GM19372 (cell line): ENCODE results near the gene HCAR3.
"Not testable (repeated sequence)": the region's sequence is repeated elsewhere in the genome, so short reads cannot be mapped to it uniquely, and the experiment has no call there.

Experiments used
- ATAC-seq: cut with Tn5 transposase; IDR thresholded peaks from one replicate; pipeline ENCODE4 v1.9.1; 2021; ENCODE audit warnings: mild to moderate bottlenecking, low read depth, moderate library complexity; ENCODE audit not compliant: unreplicated experiment

HCAR3 gene

GRCh38 chr12:122716658-122717057, at the start of gene HCAR3:
TSS of gene HCAR3 (minus strand) at chr12:122716811. CDS start at chr12:122716737, 74 bp downstream.
- ATAC-seq = not testable (repeated sequence)

GRCh38 chr12:122757568-122757967, 41.0 kb upstream of the HCAR3 start:
- no peak for ATAC-seq

- no peak for ATAC-seq
Measured at GRCh38 chr12:122754790-122755189, 38.2 kb upstream of the HCAR3 start.

GRCh38 chr12:122753319-122753650, 36.7 kb upstream of the HCAR3 start:
- ATAC-seq = no peak

GRCh38 chr12:122752464-122753318, 36.1 kb upstream of the HCAR3 start, which contains the start of gene DENR:
TSS of gene DENR (plus strand) at chr12:122752824. CDS start at chr12:122753702, 878 bp downstream.
- ATAC-seq = peak; percentile 97

- ATAC-seq = not testable (repeated sequence)
Measured at GRCh38 chr12:122750781-122751515, 34.3 kb upstream of the HCAR3 start.

GRCh38 chr12:122749569-122750332, 33.1 kb upstream of the HCAR3 start:
- no peak for ATAC-seq

GRCh38 chr12:122747224-122748135, 30.9 kb upstream of the HCAR3 start:
- no peak for ATAC-seq

- no peak for ATAC-seq
Measured at GRCh38 chr12:122743895-122744525, 27.4 kb upstream of the HCAR3 start.

GRCh38 chr12:122740351-122740750, 23.7 kb upstream of the HCAR3 start:
- ATAC-seq = no peak

GRCh38 chr12:122738571-122738970, 22.0 kb upstream of the HCAR3 start:
- no peak for ATAC-seq

GRCh38 chr12:122732611-122733010, 16.0 kb upstream of the HCAR3 start:
- no peak for ATAC-seq

- no peak for ATAC-seq
Measured at GRCh38 chr12:122732170-122732569, 15.6 kb upstream of the HCAR3 start.

GRCh38 chr12:122730215-122731014, 13.8 kb upstream of the HCAR3 start, which contains the start of gene HCAR1:
TSS of gene HCAR1 (minus strand) at chr12:122730844. CDS start at chr12:122730339, 505 bp downstream.
- ATAC-seq = no peak

- ATAC-seq = no peak
Measured at GRCh38 chr12:122729583-122730214, 13.1 kb upstream of the HCAR3 start.

- no peak for ATAC-seq
Measured at GRCh38 chr12:122726080-122726558, 9.5 kb upstream of the HCAR3 start.

- ATAC-seq = no peak
Measured at GRCh38 chr12:122725452-122726079, 9.0 kb upstream of the HCAR3 start.
